Activated CD4-positive, alpha-beta T cell treated with anti-CD3 and anti-CD28 coated beads, Interleukin-10, Interleukin-2, amounts not matched to agents 100 ng/mL and 50 ng/mL, durations not matched to agents 16 hours and 8 hours (primary cell): ENCODE measurements around the gene PLET1.

ENCODE experiments used
- DNase-seq: peaks from one replicate; pipeline ENCODE4 v3.0.0-alpha.2; 2020

The PLET1 gene

GRCh38 chr11:112260490-112260889, at the start of gene PLET1:
PLET1 (minus strand) TSS chr11:112260860; CDS start chr11:112260589, 271 bp downstream.
- DNase-seq = no peak

GRCh38 chr11:112310419-112310818, 49.8 kb upstream of the PLET1 start:
- no peak for DNase-seq

GRCh38 chr11:112308651-112309050, 48.0 kb upstream of the PLET1 start:
- no peak for DNase-seq

- no peak for DNase-seq
These were observed 47.0 kb upstream of the PLET1 start for GRCh38 chr11:112307616-112308015.

- DNase-seq = no peak
These were observed 45.6 kb upstream of the PLET1 start for GRCh38 chr11:112306230-112306629.

- no peak for DNase-seq
These were observed 44.3 kb upstream of the PLET1 start for GRCh38 chr11:112304914-112305313.

GRCh38 chr11:112303616-112304015, 43.0 kb upstream of the PLET1 start:
- DNase-seq = no peak

- DNase-seq = no peak
These were observed 41.7 kb upstream of the PLET1 start for GRCh38 chr11:112302226-112302868.

- no peak for DNase-seq
These were observed 39.6 kb upstream of the PLET1 start for GRCh38 chr11:112300094-112300786.

- no peak for DNase-seq
These were observed 37.9 kb upstream of the PLET1 start for GRCh38 chr11:112298535-112298934.

GRCh38 chr11:112297248-112297866, 36.7 kb upstream of the PLET1 start:
- peak; percentile 85 for DNase-seq

GRCh38 chr11:112296044-112296443, 35.4 kb upstream of the PLET1 start:
- no peak for DNase-seq

GRCh38 chr11:112294688-112295340, 34.2 kb upstream of the PLET1 start:
- DNase-seq = no peak

- DNase-seq = no peak
These were observed 33.0 kb upstream of the PLET1 start for GRCh38 chr11:112293614-112294013.

GRCh38 chr11:112292785-112293407, 32.2 kb upstream of the PLET1 start:
- DNase-seq = no peak

GRCh38 chr11:112292188-112292587, 31.5 kb upstream of the PLET1 start:
- no peak for DNase-seq

- no peak for DNase-seq
These were observed 30.5 kb upstream of the PLET1 start for GRCh38 chr11:112291191-112291590.

- DNase-seq = no peak
These were observed 29.8 kb upstream of the PLET1 start for GRCh38 chr11:112290493-112290850.

GRCh38 chr11:112289588-112290492, 29.2 kb upstream of the PLET1 start:
- peak; percentile 87 for DNase-seq

- no peak for DNase-seq
These were observed 27.4 kb upstream of the PLET1 start for GRCh38 chr11:112288021-112288420.

- DNase-seq = no peak
These were observed 25.2 kb upstream of the PLET1 start for GRCh38 chr11:112285841-112286311.

- DNase-seq = no peak
These were observed 21.1 kb upstream of the PLET1 start for GRCh38 chr11:112281726-112282125.
